ENCODE measurements around the gene KIF18A.

- TF ChIP-seq CTCF (optimal IDR thresholded peaks at IDR 0.05 in 1 of 3, IDR thresholded peaks at IDR 0.05 in 1 of 3, conservative IDR thresholded peaks at IDR 0.05 in 1 of 3; ENCODE audit: extremely low read depth in 1 of 3, insufficient read depth in 2 of 3, low read length in 3 of 3) (no peak), EZH2 (IDR thresholded peaks at IDR 0.05; ENCODE audit: low read length) (no peak)
Measured at GRCh38 chr11:28038775-28039174, 69.2 kb downstream of the KIF18A start.

Data from keratinocyte (primary cell).